Thymus (tissue), 11 donors: ENCODE data around the gene BNIP5. TPM values are rescaled to one million over a fixed set of nuclear protein-coding genes. Genes with fewer than 3 reads are reported as not detected.

ENCODE experiments used
- DNase-seq, 9 donors: peaks; one replicate each; pipeline ENCODE4 v3.0.0-alpha.2; 2013; ENCODE audit warnings: low spot score in 9 of 9, low read depth in 6 of 9, missing footprints in 1 of 9
- H3K27ac ChIP-seq, 2 donors: one replicate each; pipeline ENCODE4 v1.5.1; 2013; ENCODE audit warnings: control low read depth in 1 of 2, low read depth in 1 of 2, low read length in 1 of 2, mild to moderate bottlenecking in 1 of 2, moderate library complexity in 1 of 2
- H3K27me3 ChIP-seq, 2 donors: one replicate each; pipeline ENCODE4 v1.5.1; 2013; ENCODE audit warnings: low read length in 1 of 2; ENCODE audit not compliant: control insufficient read depth in 2 of 2, insufficient read depth in 1 of 2
- H3K36me3 ChIP-seq, 2 donors: one replicate each; pipeline ENCODE4 v1.5.1; 2013; ENCODE audit warnings: low read length in 1 of 2, mild to moderate bottlenecking in 1 of 2, moderate library complexity in 1 of 2; ENCODE audit not compliant: control insufficient read depth in 2 of 2, insufficient read depth in 2 of 2
- H3K4me1 ChIP-seq, 2 donors: one replicate each; pipeline ENCODE4 v1.5.1; 2013; ENCODE audit warnings: low read length in 2 of 2; ENCODE audit not compliant: control insufficient read depth in 2 of 2, insufficient read depth in 2 of 2
- H3K4me3 ChIP-seq, 2 donors: one replicate each; pipeline ENCODE4 v1.5.1; 2013; ENCODE audit warnings: low read length in 2 of 2, control low read depth in 1 of 2, mild to moderate bottlenecking in 1 of 2
- H3K9me3 ChIP-seq, 2 donors: one replicate each; pipeline ENCODE4 v1.5.1; 2013; ENCODE audit warnings: low read length in 1 of 2, mild to moderate bottlenecking in 1 of 2; ENCODE audit not compliant: control insufficient read depth in 2 of 2, insufficient read depth in 1 of 2
- WGBS: extraction: QIAGEN DNeasy Blood & Tissue Kit; methylation state at CpG from one replicate; pipeline ENCODE4 v1.1.7; 2013; 5-methylcytosine and 5-hydroxymethylcytosine counted together
- polyA plus RNA-seq: library from polyadenylated mRNA; stranded (reverse); fragments of 200-250 nt; gene quantifications from one replicate; pipeline ENCODE4 v1.2.3, GENCODE V29; 2013
- total RNA-seq: library from RNA; stranded (reverse); fragments of 120-200 nt; gene quantifications from one replicate; pipeline ENCODE4 v1.2.4, GENCODE V29; 2013
- donor health status: healthy.

BNIP5 gene
- total and polyA plus RNA-seq, 2 donors: 0.14 to 0.23 TPM

GRCh38 chr6:36323062-36323461 lies 13.6 kb downstream of the BNIP5 start:
- Histone ChIP-seq H3K27ac (no peak overlapping the region), H3K4me1 (no peaks in the 10 kb centered on the region), H3K4me3 (no peak overlapping the region), H3K27me3 (peaks cover 0 to 14% of the 10 kb centered on the region in 2 donors), H3K9me3 (no peaks in the 10 kb centered on the region), H3K36me3 (no peaks in the 10 kb centered on the region)
- DNase-seq: no peak
- 94% methylated on average over 8 of the region's 8 CpGs for WGBS

- DNase-seq: no peak
- peaks cover 0 to 14% of the 10 kb centered on the region in 2 donors for H3K27me3 ChIP-seq
- H3K4me1 ChIP-seq: no peaks in the 10 kb centered on the region
- WGBS: 89% methylated on average over 3 of the region's 3 CpGs
- H3K36me3 ChIP-seq: no peaks in the 10 kb centered on the region
- H3K4me3 ChIP-seq: no peak overlapping the region
- no peaks in the 10 kb centered on the region for H3K9me3 ChIP-seq
- H3K27ac ChIP-seq: no peak overlapping the region
Measured at GRCh38 chr6:36322591-36322990, 14.1 kb downstream of the BNIP5 start.

- Histone ChIP-seq H3K9me3 (no peaks in the 10 kb centered on the region), H3K4me3 (no peak overlapping the region), H3K27me3 (peaks cover 0 to 5% of the 10 kb centered on the region in 2 donors), H3K4me1 (no peaks in the 10 kb centered on the region), H3K27ac (no peak overlapping the region), H3K36me3 (no peaks in the 10 kb centered on the region)
- no peak for DNase-seq
- WGBS: 95% methylated on average over 11 of the region's 11 CpGs
Measured at GRCh38 chr6:36320475-36320874, 16.2 kb downstream of the BNIP5 start.

GRCh38 chr6:36319821-36320220 lies 16.9 kb downstream of the BNIP5 start:
- Histone ChIP-seq H3K27me3 (peaks cover 0 to 2% of the 10 kb centered on the region in 2 donors), H3K27ac (no peak overlapping the region), H3K4me1 (no peaks in the 10 kb centered on the region), H3K9me3 (no peaks in the 10 kb centered on the region), H3K36me3 (no peaks in the 10 kb centered on the region), H3K4me3 (no peak overlapping the region)
- no peak for DNase-seq
- 96% methylated on average over 2 of the region's 2 CpGs for WGBS

- no peak overlapping the region for H3K27ac ChIP-seq
- H3K4me3 ChIP-seq: no peak overlapping the region
- no peaks in the 10 kb centered on the region for H3K36me3 ChIP-seq
- 98% methylated on average over 9 of the region's 9 CpGs for WGBS
- H3K27me3 ChIP-seq: no peaks in the 10 kb centered on the region
- no peaks in the 10 kb centered on the region for H3K4me1 ChIP-seq
- DNase-seq: no peak
- no peaks in the 10 kb centered on the region for H3K9me3 ChIP-seq
Measured at GRCh38 chr6:36319436-36319762, 17.3 kb downstream of the BNIP5 start.

- Histone ChIP-seq H3K4me3 (no peak overlapping the region), H3K4me1 (no peaks in the 10 kb centered on the region), H3K36me3 (no peaks in the 10 kb centered on the region), H3K27me3 (no peaks in the 10 kb centered on the region), H3K9me3 (no peaks in the 10 kb centered on the region), H3K27ac (no peak overlapping the region)
- WGBS: 93% methylated on average over 6 of the region's 6 CpGs
- DNase-seq: no peak
Measured at GRCh38 chr6:36318690-36319435, 17.8 kb downstream of the BNIP5 start.

GRCh38 chr6:36317623-36318022 lies 19.1 kb downstream of the BNIP5 start:
- Histone ChIP-seq H3K4me1 (peaks cover 0 to 2% of the 10 kb centered on the region in 2 donors), H3K36me3 (no peaks in the 10 kb centered on the region), H3K9me3 (no peaks in the 10 kb centered on the region), H3K4me3 (no peak overlapping the region), H3K27ac (no peak overlapping the region), H3K27me3 (no peaks in the 10 kb centered on the region)
- WGBS: 98% methylated on average over 2 of the region's 2 CpGs
- DNase-seq: no peak

- peaks cover 0 to 2% of the 10 kb centered on the region in 2 donors for H3K4me1 ChIP-seq
- WGBS: 98% methylated on average over 5 of the region's 5 CpGs
- DNase-seq: no peak
Measured at GRCh38 chr6:36315921-36316320, 20.8 kb downstream of the BNIP5 start.

DNA sequence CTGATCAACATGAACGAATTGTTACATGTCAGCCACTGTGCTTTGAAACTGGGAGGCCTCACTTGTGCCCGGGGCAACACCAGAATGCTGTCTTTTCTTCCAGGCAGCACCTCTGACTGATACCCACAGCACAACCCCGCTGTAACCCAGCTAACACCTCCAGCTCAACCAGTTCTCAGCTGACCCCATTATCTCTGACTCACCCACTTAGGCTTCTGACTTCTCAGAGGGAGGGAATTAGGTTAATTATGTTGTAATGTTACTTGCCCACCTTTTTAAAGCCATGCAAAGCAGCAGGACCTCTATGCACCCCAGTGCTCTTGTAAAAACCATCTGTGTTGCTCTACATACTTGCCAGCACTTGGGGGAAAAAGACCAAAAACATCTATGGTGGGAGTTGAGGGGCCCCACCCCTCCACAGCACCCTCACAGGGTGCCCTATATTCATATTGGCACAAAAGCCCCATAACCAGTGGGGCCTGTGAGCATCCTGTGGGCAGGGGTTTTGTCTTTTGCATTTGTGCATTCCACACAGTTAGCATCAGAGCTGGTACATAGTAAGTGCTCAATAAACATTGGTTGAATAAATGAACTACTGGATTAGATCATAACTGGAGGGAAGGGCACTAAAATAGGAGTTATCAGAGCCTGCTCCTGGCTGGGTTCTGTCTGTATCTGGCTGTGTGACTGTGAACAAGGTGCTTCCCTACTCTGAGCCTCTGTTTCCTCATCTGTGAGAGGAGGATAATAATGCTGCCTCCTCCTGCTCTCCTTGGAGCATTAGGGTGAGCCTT lies 22.3 kb downstream of the BNIP5 start:
- WGBS: 95% methylated on average over 3 of the region's 3 CpGs
- Histone ChIP-seq H3K27ac (no peak overlapping the region), H3K9me3 (no peaks in the 10 kb centered on the region)

More at GRCh38 chr6:36315921-36316320, 20.8 kb downstream of the BNIP5 start:
- H3K36me3 ChIP-seq: no peaks in the 10 kb centered on the region
- no peak overlapping the region for H3K4me3 ChIP-seq
- H3K27me3 ChIP-seq: no peaks in the 10 kb centered on the region
- no peak overlapping the region for H3K27ac ChIP-seq
- no peaks in the 10 kb centered on the region for H3K9me3 ChIP-seq

More for the DNA sequence above, 22.3 kb downstream of the BNIP5 start:
- DNase-seq: no peak
- Histone ChIP-seq H3K4me1 (peaks cover 0 to 2% of the 10 kb centered on the region in 2 donors), H3K36me3 (no peaks in the 10 kb centered on the region), H3K27me3 (no peaks in the 10 kb centered on the region), H3K4me3 (no peak overlapping the region)
